SH-SY5Y (cell line): ENCODE data around the gene MOB4.

ENCODE experiments used
- GATA2 ChIP-seq: IDR thresholded peaks from 2 replicates; pipeline ENCODE4 v1.6.1; 2011; ENCODE audit warnings: mild to moderate bottlenecking, low read depth, low read length
- GATA3 ChIP-seq: IDR thresholded peaks from 2 replicates; pipeline ENCODE4 v1.6.1; 2011; ENCODE audit warnings: low read depth, mild to moderate bottlenecking, low read length, moderate library complexity

- no peak for TF ChIP-seq GATA2
- no peak for TF ChIP-seq GATA3
Measured at GRCh38 chr2:197600306-197600705, 84.4 kb downstream of the MOB4 start.
